ENCODE results near the gene BAX. TPM values are rescaled to one million over a fixed set of nuclear protein-coding genes. Genes with fewer than 3 reads are reported as not detected.

BAX gene
- total RNA-seq, 4 donors from 2014 or later = 31.4 to 61.2 (median 38.4) TPM

GRCh38 chr19:48933382-48933932, 21.2 kb upstream of the BAX start, which contains the start of gene DHDH:
DHDH (plus strand) TSS chr19:48933699; CDS start chr19:48933722, 23 bp downstream.
- TF ChIP-seq CTCF (IDR thresholded peaks at IDR 0.05) (no peak), EP300 (IDR thresholded peaks at IDR 0.05) (peak in 1 of 2 donors; percentile 62), POLR2A (IDR thresholded peaks at IDR 0.05) (peak in 1 of 2 donors; percentile 52)
- Histone ChIP-seq H3K9me3 (no peaks in the 10 kb centered on the region), H3K4me3 (peak within 1 kb of the TSS; percentile 29 to 58 (median 48)), H3K4me1 (peaks cover 0 to 16% (median 8%) of the 10 kb centered on the region in 4 donors), H3K27ac (peak within 1 kb of the TSS in 1 of 4 donors; percentile 66), H3K27me3 (no peaks in the 10 kb centered on the region), H3K36me3 (no peaks in the 10 kb centered on the region)
- WGBS, 2 donors = 0 to 1% methylated on average over 39 to 43 of the region's 43 CpGs
- no peak for DNase-seq (ENCODE audit: low spot score in 2 of 2)

- no peak for DNase-seq (ENCODE audit: low spot score in 2 of 2)
- TF ChIP-seq EP300 (IDR thresholded peaks at IDR 0.05) (no peak), CTCF (IDR thresholded peaks at IDR 0.05) (no peak), POLR2A (IDR thresholded peaks at IDR 0.05) (no peak)
- no peaks in the 10 kb centered on the region for H3K27me3 ChIP-seq
- peaks cover 0 to 16% (median 8%) of the 10 kb centered on the region in 4 donors for H3K4me1 ChIP-seq
- 82 to 86% methylated on average over 19 of the region's 19 CpGs for WGBS, 2 donors
- no peak overlapping the region for H3K27ac ChIP-seq
- H3K36me3 ChIP-seq = no peaks in the 10 kb centered on the region
- no peak overlapping the region for H3K4me3 ChIP-seq
- no peaks in the 10 kb centered on the region for H3K9me3 ChIP-seq
Observed at GRCh38 chr19:48934837-48935236, 19.8 kb upstream of the BAX start.

- no peak for DNase-seq (ENCODE audit: low spot score in 2 of 2)
- peaks cover 0 to 4% (median 0%) of the 10 kb centered on the region in 3 donors for H3K36me3 ChIP-seq
- TF ChIP-seq CTCF (IDR thresholded peaks at IDR 0.05) (no peak), EP300 (IDR thresholded peaks at IDR 0.05) (no peak), POLR2A (IDR thresholded peaks at IDR 0.05) (no peak)
- H3K9me3 ChIP-seq = peaks cover 0 to 3% (median 0%) of the 10 kb centered on the region in 4 donors
- H3K4me1 ChIP-seq = peaks cover 0 to 16% (median 8%) of the 10 kb centered on the region in 4 donors
- H3K27ac ChIP-seq = no peak overlapping the region
- no peak overlapping the region for H3K4me3 ChIP-seq
- no peaks in the 10 kb centered on the region for H3K27me3 ChIP-seq
- 94 to 97% methylated on average over 25 of the region's 25 CpGs for WGBS, 2 donors
Observed at GRCh38 chr19:48935864-48936263, 18.8 kb upstream of the BAX start.

- Histone ChIP-seq H3K4me3 (no peak overlapping the region), H3K9me3 (peaks cover 0 to 6% (median 0%) of the 10 kb centered on the region in 4 donors), H3K27me3 (no peaks in the 10 kb centered on the region), H3K27ac (no peak overlapping the region), H3K4me1 (peaks cover 0 to 11% (median 4%) of the 10 kb centered on the region in 4 donors), H3K36me3 (peaks cover 0 to 8% (median 0%) of the 10 kb centered on the region in 3 donors)
- TF ChIP-seq EP300 (IDR thresholded peaks at IDR 0.05) (no peak), CTCF (IDR thresholded peaks at IDR 0.05) (no peak), POLR2A (IDR thresholded peaks at IDR 0.05) (no peak)
- WGBS, 2 donors = 84 to 91% methylated on average over 7 of the region's 7 CpGs
- DNase-seq (ENCODE audit: low spot score in 2 of 2) = no peak
Observed at GRCh38 chr19:48938256-48938655, 16.4 kb upstream of the BAX start.

GRCh38 chr19:48940902-48941301, 13.8 kb upstream of the BAX start:
- Histone ChIP-seq H3K9me3 (peaks cover 0 to 6% (median 0%) of the 10 kb centered on the region in 4 donors), H3K27ac (no peak overlapping the region), H3K36me3 (peaks cover 0 to 8% (median 0%) of the 10 kb centered on the region in 3 donors), H3K4me3 (no peak overlapping the region), H3K4me1 (no peaks in the 10 kb centered on the region), H3K27me3 (no peaks in the 10 kb centered on the region)
- 95 to 96% methylated on average over 5 of the region's 5 CpGs for WGBS, 2 donors
- DNase-seq (ENCODE audit: low spot score in 2 of 2) = no peak
- TF ChIP-seq POLR2A (IDR thresholded peaks at IDR 0.05) = no peak
- TF ChIP-seq EP300 (IDR thresholded peaks at IDR 0.05) = no peak
- no peak for TF ChIP-seq CTCF (IDR thresholded peaks at IDR 0.05)

Measured in tibial nerve (tissue), 4 donors.